ENCODE results near the gene BRME1. TPM values are rescaled to one million over a fixed set of nuclear protein-coding genes. Genes with fewer than 3 reads are reported as not detected.
A peak's percentile ranks its signal among the peaks of the same experiment; 100 is the strongest.

Gene BRME1
- total RNA-seq, 1 donor from 2014 or later: 12.0 TPM

DNA sequence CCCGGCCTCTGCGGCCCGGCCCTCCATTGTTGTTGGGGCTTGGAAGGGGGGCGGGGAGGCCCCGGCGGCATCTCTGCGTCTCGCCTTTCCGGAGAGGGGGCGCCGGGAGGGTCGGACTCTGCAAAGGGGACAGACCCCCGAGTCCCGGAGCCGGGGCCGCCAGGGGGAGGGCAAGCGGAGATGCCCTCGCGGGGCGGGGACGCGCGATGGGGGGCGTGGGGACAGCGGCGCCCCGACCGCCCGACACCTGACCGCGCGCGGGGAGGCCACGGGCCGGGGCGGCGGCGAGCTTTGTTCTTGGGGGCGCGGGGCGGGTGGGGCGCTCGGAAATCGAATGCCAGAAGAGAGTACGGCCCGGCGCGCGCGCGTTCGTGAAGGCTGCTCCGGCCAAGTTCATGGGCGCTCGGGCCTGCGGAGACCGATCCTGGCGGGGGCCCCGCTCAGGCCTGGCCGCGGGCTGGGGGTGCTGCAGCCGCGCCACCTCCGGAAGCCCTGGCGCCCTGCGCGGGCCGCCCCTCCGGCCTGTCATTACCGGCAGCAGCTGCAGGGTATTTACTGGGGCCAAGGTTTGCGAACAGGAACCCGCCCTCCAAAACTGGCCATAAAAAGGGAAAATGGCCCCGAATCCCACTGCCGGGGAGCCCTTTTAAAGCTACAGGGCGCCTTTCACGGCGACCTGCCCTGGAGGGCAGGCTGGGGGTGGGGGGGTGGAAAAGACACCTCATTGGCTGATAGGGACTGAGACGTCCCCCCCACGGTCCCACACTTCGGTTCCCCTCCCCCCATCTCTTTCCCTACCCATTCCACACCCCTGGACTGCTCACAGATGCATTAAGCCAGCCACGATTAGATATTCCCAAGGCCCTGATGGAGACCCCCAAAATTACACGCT, 40.1 kb downstream of the BRME1 start:
- no peak for DNase-seq (ENCODE audit: extremely low spot score in 2 of 2)
- Histone ChIP-seq H3K36me3 (no peaks in the 10 kb centered on the region), H3K27ac (peak overlapping the region; percentile 62), H3K27me3 (no peaks in the 10 kb centered on the region), H3K9me3 (no peaks in the 10 kb centered on the region), H3K4me3 (peak overlapping the region; percentile 59 to 92), H3K4me1 (peaks cover 28% of the 10 kb centered on the region)
- no peak for TF ChIP-seq POLR2A (IDR thresholded peaks at IDR 0.05)
- no peak for TF ChIP-seq POLR2AphosphoS5 (IDR thresholded peaks at IDR 0.05; ENCODE audit: insufficient read depth in 1 of 2, low read depth in 1 of 2)
- TF ChIP-seq, protein P1, sequence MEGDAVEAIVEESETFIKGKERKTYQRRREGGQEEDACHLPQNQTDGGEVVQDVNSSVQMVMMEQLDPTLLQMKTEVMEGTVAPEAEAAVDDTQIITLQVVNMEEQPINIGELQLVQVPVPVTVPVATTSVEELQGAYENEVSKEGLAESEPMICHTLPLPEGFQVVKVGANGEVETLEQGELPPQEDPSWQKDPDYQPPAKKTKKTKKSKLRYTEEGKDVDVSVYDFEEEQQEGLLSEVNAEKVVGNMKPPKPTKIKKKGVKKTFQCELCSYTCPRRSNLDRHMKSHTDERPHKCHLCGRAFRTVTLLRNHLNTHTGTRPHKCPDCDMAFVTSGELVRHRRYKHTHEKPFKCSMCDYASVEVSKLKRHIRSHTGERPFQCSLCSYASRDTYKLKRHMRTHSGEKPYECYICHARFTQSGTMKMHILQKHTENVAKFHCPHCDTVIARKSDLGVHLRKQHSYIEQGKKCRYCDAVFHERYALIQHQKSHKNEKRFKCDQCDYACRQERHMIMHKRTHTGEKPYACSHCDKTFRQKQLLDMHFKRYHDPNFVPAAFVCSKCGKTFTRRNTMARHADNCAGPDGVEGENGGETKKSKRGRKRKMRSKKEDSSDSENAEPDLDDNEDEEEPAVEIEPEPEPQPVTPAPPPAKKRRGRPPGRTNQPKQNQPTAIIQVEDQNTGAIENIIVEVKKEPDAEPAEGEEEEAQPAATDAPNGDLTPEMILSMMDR (IDR thresholded peaks at IDR 0.05): no peak
- intact Hi-C loops (cut with DNase I): no loop called here

DNA sequence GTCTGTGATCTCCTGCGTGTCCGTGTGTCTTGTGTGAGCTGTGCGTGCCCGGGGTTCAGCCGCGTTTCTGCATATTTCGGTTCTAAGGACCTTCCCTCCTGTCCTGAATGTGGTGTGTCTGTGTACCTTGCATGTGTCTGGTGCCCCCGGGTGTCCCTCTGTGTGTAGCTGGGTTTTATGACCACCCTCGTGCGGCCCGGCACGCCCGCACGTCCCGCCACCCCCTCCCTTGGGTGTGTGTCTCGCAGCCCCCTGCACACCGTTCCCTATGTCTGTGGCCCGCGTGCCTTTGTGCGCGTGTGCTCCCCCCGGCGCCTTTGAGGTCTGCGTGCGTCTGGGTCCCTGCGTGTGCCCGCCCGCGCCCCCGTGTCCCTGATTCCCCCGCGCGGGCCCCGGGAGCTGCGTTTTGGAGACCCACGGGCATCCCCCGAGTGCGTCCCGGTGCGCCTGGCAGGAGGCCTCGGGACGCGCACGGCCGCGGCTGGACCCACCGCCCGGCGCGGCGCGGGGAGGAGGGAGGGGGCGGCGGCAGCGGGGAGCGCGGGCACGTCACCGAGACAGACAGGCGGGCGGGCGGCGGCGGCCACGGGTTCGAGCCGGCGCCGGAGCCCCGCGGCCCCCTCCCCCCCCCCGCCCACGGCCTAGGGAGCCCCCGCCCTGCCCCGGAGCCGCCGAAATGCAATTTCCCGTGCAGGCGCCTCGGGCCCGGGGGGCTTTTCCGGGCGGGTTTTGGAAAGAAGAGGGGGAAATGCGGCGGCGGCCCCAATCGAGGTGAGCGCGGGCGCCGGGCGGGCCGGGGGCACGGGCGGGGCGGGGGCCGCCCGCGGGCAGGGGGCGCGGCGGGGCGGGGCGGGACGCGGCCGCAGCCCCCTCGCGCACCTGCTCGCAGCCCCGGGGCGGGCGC, 41.0 kb downstream of the BRME1 start:
- Histone ChIP-seq H3K27ac (peak overlapping the region; percentile 68), H3K4me1 (peaks cover 30% of the 10 kb centered on the region), H3K36me3 (no peaks in the 10 kb centered on the region), H3K27me3 (no peaks in the 10 kb centered on the region), H3K4me3 (peak overlapping the region; percentile 59 to 92), H3K9me3 (no peaks in the 10 kb centered on the region)
- intact Hi-C loops (cut with DNase I): loop anchor here (5.0 kb wide), 1 partner anchor 78 kb away; no protein-coding TSS in a partner anchor
- no peak for TF ChIP-seq POLR2A (IDR thresholded peaks at IDR 0.05)
- TF ChIP-seq POLR2AphosphoS5 (IDR thresholded peaks at IDR 0.05; ENCODE audit: insufficient read depth in 1 of 2, low read depth in 1 of 2): no peak
- TF ChIP-seq, protein P1 (IDR thresholded peaks at IDR 0.05): no peak
- no peak for DNase-seq (ENCODE audit: extremely low spot score in 2 of 2)

DNA sequence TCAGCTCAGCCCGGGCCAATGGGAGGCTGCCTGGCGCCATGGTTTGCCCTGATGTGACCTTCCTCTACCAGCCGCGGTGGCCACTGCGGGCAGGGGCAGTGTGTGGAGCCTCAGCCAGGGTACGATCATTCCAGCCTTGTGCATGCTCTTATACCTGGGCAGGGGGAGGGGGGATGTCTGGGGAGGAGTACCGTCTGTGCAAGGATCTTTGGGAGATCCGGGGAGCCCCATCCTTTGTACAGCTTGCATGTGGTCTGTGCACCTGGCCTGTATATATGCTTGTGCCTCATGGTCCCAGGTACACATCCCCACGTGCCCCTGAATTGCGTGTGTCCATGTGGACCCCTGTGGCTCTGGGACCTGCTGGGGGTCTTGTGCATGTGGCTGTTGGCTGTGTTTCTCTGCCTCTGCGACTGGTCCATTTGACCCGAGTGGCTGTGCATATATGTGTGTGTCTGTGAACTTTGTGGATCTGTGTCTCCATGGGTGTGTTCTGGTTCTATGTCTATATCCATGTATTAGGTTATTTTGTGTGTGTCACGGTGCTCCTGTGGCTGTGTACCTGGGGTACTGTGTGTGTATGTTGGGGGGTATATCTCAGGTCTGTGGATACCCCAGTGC, 41.8 kb downstream of the BRME1 start:
- TF ChIP-seq POLR2A (IDR thresholded peaks at IDR 0.05): no peak
- no peak for TF ChIP-seq POLR2AphosphoS5 (IDR thresholded peaks at IDR 0.05; ENCODE audit: insufficient read depth in 1 of 2, low read depth in 1 of 2)
- TF ChIP-seq, protein P1 (IDR thresholded peaks at IDR 0.05): no peak

DNA sequence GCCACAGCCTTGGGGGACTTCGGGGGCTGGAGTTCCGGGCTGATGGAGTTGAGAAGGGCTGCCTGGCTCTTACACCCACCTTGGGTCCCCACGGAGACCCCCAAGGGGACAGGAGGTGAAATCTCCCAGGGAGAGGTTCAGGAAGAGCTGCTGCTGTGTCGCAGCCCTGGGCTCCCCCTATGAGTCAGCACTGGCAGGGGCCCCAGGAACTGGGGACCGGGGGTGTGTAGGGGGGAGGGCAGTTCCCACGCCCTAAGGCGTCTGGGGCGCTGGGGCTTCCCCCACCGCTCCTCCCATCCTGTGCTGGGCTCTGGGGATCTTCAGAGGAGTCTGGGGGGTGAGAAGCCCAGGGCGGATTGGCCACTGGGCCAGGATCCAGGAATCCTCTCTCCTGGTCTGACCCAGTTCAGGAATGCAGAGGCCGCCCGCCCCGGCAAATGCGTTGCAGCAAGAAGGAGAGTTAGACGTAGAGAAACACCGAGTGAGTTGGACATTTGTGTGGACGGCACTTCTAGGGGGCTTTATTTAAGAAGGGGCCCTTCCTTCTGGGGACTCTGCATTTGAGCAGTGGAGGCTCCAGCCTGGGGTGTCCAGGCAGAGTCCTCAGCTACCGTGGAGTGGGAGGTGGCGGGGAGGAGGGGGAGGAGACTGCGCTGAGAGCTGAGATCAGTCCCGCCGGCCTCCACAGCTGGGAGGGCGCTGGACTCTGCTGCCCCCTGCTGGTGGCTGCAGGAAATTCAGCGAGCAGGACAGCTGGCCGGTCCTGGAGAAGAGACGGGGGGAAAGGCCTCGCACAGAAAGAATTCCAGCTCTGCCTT, 44.0 kb downstream of the BRME1 start:
- Histone ChIP-seq H3K4me3 (peak overlapping the region; percentile 40 to 46), H3K27ac (peak overlapping the region; percentile 97), H3K4me1 (peaks cover 30% of the 10 kb centered on the region), H3K9me3 (no peaks in the 10 kb centered on the region), H3K27me3 (no peaks in the 10 kb centered on the region), H3K36me3 (no peaks in the 10 kb centered on the region)
- no peak for DNase-seq (ENCODE audit: extremely low spot score in 2 of 2)
- intact Hi-C loops (cut with DNase I): loop anchor here (5.0 kb wide), 1 partner anchor 75 kb away; no protein-coding TSS in a partner anchor
- peak; percentile 71 to 90 for TF ChIP-seq POLR2AphosphoS5 (IDR thresholded peaks at IDR 0.05; ENCODE audit: insufficient read depth in 1 of 2, low read depth in 1 of 2)
- peak in 1 of 2 donors; percentile 42 for TF ChIP-seq POLR2A (IDR thresholded peaks at IDR 0.05)
- TF ChIP-seq, protein P1 (IDR thresholded peaks at IDR 0.05): peak; percentile 95 to 100 (median 98)

More for the DNA sequence above, 41.8 kb downstream of the BRME1 start:
- Histone ChIP-seq H3K27me3 (no peaks in the 10 kb centered on the region), H3K36me3 (no peaks in the 10 kb centered on the region), H3K9me3 (no peaks in the 10 kb centered on the region), H3K4me1 (peaks cover 30% of the 10 kb centered on the region), H3K27ac (peak overlapping the region; percentile 68), H3K4me3 (no peak overlapping the region)
- DNase-seq (ENCODE audit: extremely low spot score in 2 of 2): no peak
- intact Hi-C loops (cut with DNase I): loop anchor here (5.0 kb wide), 1 partner anchor 77 kb away; no protein-coding TSS in a partner anchor
